GM13977 (cell line): ENCODE results near the gene PAX8.
"Not testable (repeated sequence)": the region's sequence is repeated elsewhere in the genome, so short reads cannot be mapped to it uniquely, and the experiment has no call there.

Experiments
- DNase-seq: peaks from one replicate; pipeline ENCODE4 v3.0.0; 2012; ENCODE audit warnings: low spot score
- CTCF ChIP-seq: IDR thresholded peaks from 2 replicates; pipeline ENCODE4 v1.5.1; 2012; ENCODE audit warnings: mild to moderate bottlenecking, control low read depth; ENCODE audit not compliant: insufficient read depth; ENCODE audit errors: extremely low read depth, missing control alignments
- in situ Hi-C: fragments of 300-500 bp; cut with MboI; formaldehyde crosslinking; loops from one replicate; pipeline ENCODE4 v1.12.0; 2022; ENCODE audit warnings: low sequenced_read_pairs, low pct_unique_long_range_greater_than_20kb, mixed read lengths, inconsistent platforms; ENCODE audit not compliant: unreplicated experiment

Gene PAX8

GRCh38 chr2:113309655-113310387, 31.1 kb upstream of the PAX8 start:
- no peak for TF ChIP-seq CTCF
- in situ Hi-C loops: no loop called here
- no peak for DNase-seq

- in situ Hi-C loops, DNase-seq: not testable (repeated sequence)
These were observed 30.1 kb upstream of the PAX8 start for GRCh38 chr2:113308784-113309183.

GRCh38 chr2:113306207-113306606, 27.5 kb upstream of the PAX8 start:
- in situ Hi-C loops, DNase-seq: not testable (repeated sequence)

- in situ Hi-C loops, DNase-seq: not testable (repeated sequence)
These were observed 27.0 kb upstream of the PAX8 start for GRCh38 chr2:113305749-113306148.

GRCh38 chr2:113305146-113305545, 26.4 kb upstream of the PAX8 start:
- in situ Hi-C loops: no loop called here
- no peak for TF ChIP-seq CTCF
- no peak for DNase-seq

- no peak for TF ChIP-seq CTCF
- DNase-seq: no peak
- in situ Hi-C loops: no loop called here
These were observed 26.0 kb upstream of the PAX8 start for GRCh38 chr2:113304702-113305101.

GRCh38 chr2:113302216-113302980, 23.7 kb upstream of the PAX8 start:
- DNase-seq, in situ Hi-C loops: not testable (repeated sequence)

GRCh38 chr2:113300281-113300680, 21.6 kb upstream of the PAX8 start:
- in situ Hi-C loops: no loop called here
- TF ChIP-seq CTCF: no peak
- DNase-seq: no peak
